IMR-90 (cell line): Measurements from ENCODE around the gene PRKCA. TPM values are rescaled to one million over a fixed set of nuclear protein-coding genes. Genes with fewer than 3 reads are reported as not detected.

Experiments used
- ATAC-seq: fragments of 200-7000 bp; cut with Tn5 transposase; 2 replicates; pipeline ENCODE4 v1.9.1; 2020; ENCODE audit warnings: low read depth, mild to moderate bottlenecking, moderate library complexity
- BruUV-seq: library from RNA; stranded (reverse); fragments of 400-500 nt; replicated peaks from 2 replicates; lab custom pipeline; 2021; lab: Mats Ljungman, UMichigan
- CTCF ChIA-PET: fragments of 300-600 bp; formaldehyde crosslinking; extraction: SDS; loops from one replicate; lab custom pipeline; 2021; ENCODE audit warnings: antibody characterized with exemption; lab: Yijun Ruan, JAX
- POLR2A ChIA-PET: fragments of 300-600 bp; sonication (Branson Sonifier 250); formaldehyde crosslinking; loops from one replicate; lab custom pipeline; 2022; ENCODE audit warnings: antibody characterized with exemption; ENCODE audit not compliant: unreplicated experiment; lab: Charles Lee
- DNase-seq: peaks from one replicate; pipeline ENCODE4 v3.0.0; 2013
- H2AFZ ChIP-seq: replicated peaks from 2 replicates; pipeline ENCODE3; 2013; ENCODE audit warnings: low read length, mild to moderate bottlenecking; ENCODE audit not compliant: poor library complexity
- H2AK5ac ChIP-seq: 2 replicates; pipeline ENCODE4 v1.6.1; 2013; ENCODE audit warnings: low read depth, low read length, inconsistent platforms
- H2AK9ac ChIP-seq: replicated peaks from 2 replicates; pipeline ENCODE3; 2013; ENCODE audit warnings: mild to moderate bottlenecking, low read depth, low read length, moderate library complexity; ENCODE audit not compliant: poor library complexity
- H2BK120ac ChIP-seq: 2 replicates; pipeline ENCODE4 v1.6.1; 2013; ENCODE audit warnings: low read depth, low read length, inconsistent platforms
- H2BK15ac ChIP-seq: 3 replicates; pipeline ENCODE4 v1.6.1; 2013; ENCODE audit warnings: low read depth, low read length, inconsistent platforms
- H2BK20ac ChIP-seq: 2 replicates; pipeline ENCODE4 v1.6.1; 2013; ENCODE audit warnings: low read depth, mild to moderate bottlenecking, inconsistent platforms, low read length, moderate library complexity
- H2BK5ac ChIP-seq: 2 replicates; pipeline ENCODE4 v1.6.1; 2013; ENCODE audit warnings: mild to moderate bottlenecking, low read depth, low read length, inconsistent platforms; ENCODE audit not compliant: poor library complexity, severe bottlenecking
- H3K14ac ChIP-seq: replicated peaks from 2 replicates; pipeline ENCODE4 v1.6.1; 2013; ENCODE audit warnings: low read depth, low read length, inconsistent platforms
- H3K18ac ChIP-seq: 2 replicates; pipeline ENCODE4 v1.6.1; 2013; ENCODE audit warnings: low read depth, low read length, control low read depth
- H3K23ac ChIP-seq: 2 replicates; pipeline ENCODE4 v1.6.1; 2013; ENCODE audit warnings: low read depth, low read length, inconsistent platforms
- H3K27ac ChIP-seq: 2 replicates; pipeline ENCODE4 v1.5.1; 2013; ENCODE audit warnings: mild to moderate bottlenecking, control low read depth, low read length; ENCODE audit not compliant: insufficient read depth
- H3K27me3 ChIP-seq: 2 replicates; pipeline ENCODE4 v1.6.1; 2013; ENCODE audit warnings: low read length; ENCODE audit not compliant: control insufficient read depth, insufficient read depth
- H3K36me3 ChIP-seq: 2 replicates; pipeline ENCODE4 v1.6.1; 2013; ENCODE audit warnings: low read length, mixed read lengths; ENCODE audit not compliant: control insufficient read depth, insufficient read depth
- H3K4ac ChIP-seq: 2 replicates; pipeline ENCODE4 v1.6.1; 2013; ENCODE audit warnings: low read depth, low read length, inconsistent platforms
- H3K4me1 ChIP-seq: 2 replicates; pipeline ENCODE4 v1.6.1; 2013; ENCODE audit warnings: low read length, mixed read lengths; ENCODE audit not compliant: control insufficient read depth, insufficient read depth
- H3K4me2 ChIP-seq: 2 replicates; pipeline ENCODE4 v1.6.1; 2013; ENCODE audit warnings: low read depth, mild to moderate bottlenecking, control low read depth, low read length, moderate library complexity
- H3K4me3 ChIP-seq: 2 replicates; pipeline ENCODE4 v1.5.1; 2013; ENCODE audit warnings: low read depth, mild to moderate bottlenecking, control low read depth, low read length, moderate library complexity; ENCODE audit not compliant: insufficient read depth
- H3K56ac ChIP-seq: 2 replicates; pipeline ENCODE4 v1.6.1; 2013; ENCODE audit warnings: low read length, inconsistent platforms; ENCODE audit not compliant: insufficient read depth; ENCODE audit errors: extremely low read depth
- H3K79me1 ChIP-seq, 2 experiments: 2 replicates each; pipeline ENCODE4 v1.6.1; 2013; ENCODE audit warnings: low read length in 2 of 2, inconsistent platforms in 1 of 2, low read depth in 1 of 2
- H3K9ac ChIP-seq: 2 replicates; pipeline ENCODE4 v1.6.1; 2013; ENCODE audit warnings: low read depth, low read length, control low read depth
- H3K9me1 ChIP-seq: 2 replicates; pipeline ENCODE4 v1.6.1; 2013; ENCODE audit warnings: low read length, inconsistent platforms; ENCODE audit not compliant: insufficient read depth
- H3K9me3 ChIP-seq: 2 replicates; pipeline ENCODE4 v1.6.1; 2013; ENCODE audit warnings: low read length; ENCODE audit not compliant: control insufficient read depth, insufficient read depth
- H4K20me1 ChIP-seq: 2 replicates; pipeline ENCODE4 v1.6.1; 2013; ENCODE audit warnings: low read length, inconsistent platforms; ENCODE audit not compliant: insufficient read depth
- H4K5ac ChIP-seq: 2 replicates; pipeline ENCODE4 v1.6.1; 2013; ENCODE audit warnings: mild to moderate bottlenecking, low read depth, low read length, control low read depth
- H4K8ac ChIP-seq, 2 experiments: 2 replicates each; pipeline ENCODE4 v1.6.1; 2013; ENCODE audit warnings: low read depth in 2 of 2, low read length in 2 of 2, control low read depth in 1 of 2, inconsistent platforms in 1 of 2
- H4K91ac ChIP-seq: 2 replicates; pipeline ENCODE4 v1.6.1; 2013; ENCODE audit warnings: low read depth, low read length, inconsistent platforms; ENCODE audit not compliant: insufficient read depth
- CEBPB ChIP-seq: IDR thresholded peaks from 2 replicates; pipeline ENCODE4 v1.6.1; 2012; ENCODE audit warnings: low read depth, low read length, improper control_type of control experiment
- WGBS, 2 experiments: methylation state at CpG; one replicate each; pipeline versions ENCODE4 v1.1.5 to v1.1.7; 2013; ENCODE audit warnings: missing lambda C conversion rate in 2 of 2; ENCODE audit not compliant: insufficient read length in 1 of 2; ENCODE audit errors: extremely low coverage in 2 of 2; 5-methylcytosine and 5-hydroxymethylcytosine counted together
- dilution Hi-C: fragments of 300-500 bp; cut with HindIII; formaldehyde crosslinking; loops from one replicate; pipeline ENCODE4 v1.14.3; 2018; ENCODE audit warnings: low sequenced_read_pairs; ENCODE audit not compliant: unreplicated experiment
- in situ Hi-C: fragments of 300-500 bp; cut with MboI; formaldehyde crosslinking; loops from 3 replicates; pipeline ENCODE4 v1.14.3; 2019; ENCODE audit warnings: low sequenced_read_pairs, inconsistent platforms, mixed read lengths
- intact Hi-C: fragments of 100-400 bp; cut with micrococcal nuclease; formaldehyde crosslinking; loops from 2 replicates; pipeline ENCODE4 v1.10.0; 2022
- polyA plus RNA-seq, 3 experiments: library from polyadenylated mRNA; depleted of rRNA; stranded (reverse); fragments of >200 nt; gene quantifications; 2 replicates each; pipeline ENCODE4 v1.2.3, GENCODE V29; 2012; ENCODE audit warnings: low replicate concordance in 1 of 3
- total RNA-seq: library from RNA; depleted of rRNA; stranded (reverse); fragments of >200 nt; gene quantifications from 2 replicates; pipeline ENCODE4 v1.2.3, GENCODE V29; 2012
- TF ChIP-seq, protein P1 (sequence below): fragments of 150-350 bp; IDR thresholded peaks from 2 replicates; pipeline ENCODE4 v1.6.1; 2016; ENCODE audit warnings: low read depth, mild to moderate bottlenecking, low read length, moderate library complexity, borderline replicate concordance

The PRKCA gene
- total and polyA plus RNA-seq, 2 of the 4 experiments (the other 2 are of a cell fraction) = 31.0 to 46.0 TPM

DNA sequence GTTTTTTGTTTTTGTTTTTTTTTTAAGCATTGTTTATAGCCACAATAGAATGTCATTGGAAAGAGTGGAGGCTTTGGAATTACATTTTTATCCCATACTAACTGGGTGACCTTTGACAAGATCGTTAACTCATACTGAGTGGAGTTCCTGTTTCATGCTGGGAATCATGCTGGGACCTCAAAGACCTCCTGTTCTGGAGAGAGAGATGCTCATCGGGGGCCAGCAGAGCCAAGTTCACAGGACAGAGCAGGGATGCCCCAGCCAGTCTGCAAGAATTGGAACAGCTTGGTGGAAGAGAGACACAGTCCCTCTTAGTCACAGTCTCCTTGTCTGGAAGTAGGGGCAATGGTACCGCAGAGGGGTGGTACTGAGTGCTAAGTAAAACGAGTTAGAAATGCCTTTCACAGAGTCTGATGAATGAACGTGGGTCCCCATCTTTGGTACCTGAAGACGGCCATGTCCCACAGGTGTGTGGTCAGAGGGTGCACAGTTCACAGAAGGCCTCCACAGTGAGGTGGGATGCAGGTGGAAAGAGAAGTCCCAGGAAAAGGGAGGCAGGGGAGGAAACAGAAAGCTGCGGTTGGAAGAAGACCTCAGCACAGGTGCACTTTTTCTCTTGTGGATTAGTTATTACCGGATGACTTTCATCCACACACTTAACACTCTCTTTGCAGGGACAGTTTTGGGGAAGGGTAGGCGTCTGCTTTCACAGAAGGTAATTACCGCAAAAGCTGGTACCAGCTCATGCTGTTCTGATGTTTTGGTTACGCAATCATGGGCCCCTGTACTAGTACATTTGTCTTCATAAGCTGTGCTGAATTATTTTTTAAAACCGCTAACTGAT, 147.8 kb downstream of the PRKCA start:
- intact Hi-C loops = no loop called here

More for the DNA sequence above, 147.8 kb downstream of the PRKCA start:
- Histone ChIP-seq H3K56ac (no peak overlapping the region), H3K9me3 (no peaks in the 10 kb centered on the region), H3K4me2 (no peak overlapping the region), H3K9ac (no peak overlapping the region), H3K27ac (no peak overlapping the region), H3K4ac (no peak overlapping the region), H3K36me3 (0 out of 2 replicates have a peak, but pooled peaks cover 1% of the 10 kb centered on the region), H3K18ac (no peak overlapping the region), H2BK20ac (no peak overlapping the region), H2BK15ac (no peak overlapping the region), H2BK5ac (no peak overlapping the region), H2AK5ac (peak overlapping the region; percentile 51; the same call in 1 of the 2 replicates), H3K14ac (no peak overlapping the region), H3K4me3 (no peak overlapping the region), H2AK9ac (no peak overlapping the region), H3K79me1 (peaks cover 68 to 92% of the 10 kb centered on the region in 2 experiments), H4K20me1 (peaks cover 26% of the 10 kb centered on the region), H3K4me1 (peaks cover 12% of the 10 kb centered on the region), H2AFZ (no peak overlapping the region), H3K9me1 (peaks cover 13% of the 10 kb centered on the region), H3K27me3 (no peaks in the 10 kb centered on the region), H3K23ac (no peak overlapping the region), H4K8ac (no peak overlapping the region), H4K5ac (no peak overlapping the region), H2BK120ac (no peak overlapping the region), H4K91ac (no peak overlapping the region; the same call in 1 of the 2 replicates)
- POLR2A ChIA-PET = no interaction called here
- no TSS peak for BruUV-seq
- no peak for ATAC-seq
- TF ChIP-seq, protein P1, sequence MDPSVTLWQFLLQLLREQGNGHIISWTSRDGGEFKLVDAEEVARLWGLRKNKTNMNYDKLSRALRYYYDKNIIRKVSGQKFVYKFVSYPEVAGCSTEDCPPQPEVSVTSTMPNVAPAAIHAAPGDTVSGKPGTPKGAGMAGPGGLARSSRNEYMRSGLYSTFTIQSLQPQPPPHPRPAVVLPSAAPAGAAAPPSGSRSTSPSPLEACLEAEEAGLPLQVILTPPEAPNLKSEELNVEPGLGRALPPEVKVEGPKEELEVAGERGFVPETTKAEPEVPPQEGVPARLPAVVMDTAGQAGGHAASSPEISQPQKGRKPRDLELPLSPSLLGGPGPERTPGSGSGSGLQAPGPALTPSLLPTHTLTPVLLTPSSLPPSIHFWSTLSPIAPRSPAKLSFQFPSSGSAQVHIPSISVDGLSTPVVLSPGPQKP = no peak
- TF ChIP-seq CEBPB = peak; percentile 92
- in situ Hi-C loops (no loop called here), dilution Hi-C loops (no loop called here)
- CTCF ChIA-PET = interaction anchor here (0.8 kb wide), 1 partner anchor 18 kb away, joined by 3 read pairs; no protein-coding TSS in a partner anchor
- no peak for DNase-seq
- WGBS, 2 experiments = 70% methylated on average over 5 of the region's 12 CpGs; no CpG with 5 or more reads in 1 of the 2 experiments
